ENCODE results near the gene FANCC.
A peak's percentile ranks its signal among the peaks of the same experiment; 100 is the strongest.

Gene FANCC

DNA sequence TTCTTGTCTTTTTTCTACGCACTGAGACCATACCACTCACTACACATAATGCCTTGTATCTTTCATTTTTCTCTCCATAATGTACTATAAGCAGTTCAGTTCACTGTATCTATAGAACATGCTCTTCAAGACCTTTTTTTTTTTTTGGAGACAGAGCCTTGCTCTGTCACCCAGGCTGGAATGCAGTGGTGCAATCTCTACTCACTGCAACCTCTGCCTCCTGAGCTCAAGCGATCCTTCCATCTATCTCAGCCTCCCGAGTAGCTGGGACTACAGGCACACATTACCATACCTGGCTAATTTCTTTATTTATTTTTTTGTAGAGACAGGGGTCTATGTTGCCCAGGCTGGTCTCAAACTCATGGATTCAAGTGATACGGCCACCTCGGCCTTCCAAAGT, 208.7 kb downstream of the FANCC start:
- no peak for DNase-seq (ENCODE audit: low spot score)
- no peak overlapping the region for H3K27ac ChIP-seq
- ChIA-PET POLR2A (ENCODE audit: low non-redundant PET) (no interaction called here), CTCF (no interaction called here)
- TF ChIP-seq, protein P1, sequence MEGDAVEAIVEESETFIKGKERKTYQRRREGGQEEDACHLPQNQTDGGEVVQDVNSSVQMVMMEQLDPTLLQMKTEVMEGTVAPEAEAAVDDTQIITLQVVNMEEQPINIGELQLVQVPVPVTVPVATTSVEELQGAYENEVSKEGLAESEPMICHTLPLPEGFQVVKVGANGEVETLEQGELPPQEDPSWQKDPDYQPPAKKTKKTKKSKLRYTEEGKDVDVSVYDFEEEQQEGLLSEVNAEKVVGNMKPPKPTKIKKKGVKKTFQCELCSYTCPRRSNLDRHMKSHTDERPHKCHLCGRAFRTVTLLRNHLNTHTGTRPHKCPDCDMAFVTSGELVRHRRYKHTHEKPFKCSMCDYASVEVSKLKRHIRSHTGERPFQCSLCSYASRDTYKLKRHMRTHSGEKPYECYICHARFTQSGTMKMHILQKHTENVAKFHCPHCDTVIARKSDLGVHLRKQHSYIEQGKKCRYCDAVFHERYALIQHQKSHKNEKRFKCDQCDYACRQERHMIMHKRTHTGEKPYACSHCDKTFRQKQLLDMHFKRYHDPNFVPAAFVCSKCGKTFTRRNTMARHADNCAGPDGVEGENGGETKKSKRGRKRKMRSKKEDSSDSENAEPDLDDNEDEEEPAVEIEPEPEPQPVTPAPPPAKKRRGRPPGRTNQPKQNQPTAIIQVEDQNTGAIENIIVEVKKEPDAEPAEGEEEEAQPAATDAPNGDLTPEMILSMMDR (conservative IDR thresholded peaks at IDR 0.05; ENCODE audit: low read depth), result no peak

DNA sequence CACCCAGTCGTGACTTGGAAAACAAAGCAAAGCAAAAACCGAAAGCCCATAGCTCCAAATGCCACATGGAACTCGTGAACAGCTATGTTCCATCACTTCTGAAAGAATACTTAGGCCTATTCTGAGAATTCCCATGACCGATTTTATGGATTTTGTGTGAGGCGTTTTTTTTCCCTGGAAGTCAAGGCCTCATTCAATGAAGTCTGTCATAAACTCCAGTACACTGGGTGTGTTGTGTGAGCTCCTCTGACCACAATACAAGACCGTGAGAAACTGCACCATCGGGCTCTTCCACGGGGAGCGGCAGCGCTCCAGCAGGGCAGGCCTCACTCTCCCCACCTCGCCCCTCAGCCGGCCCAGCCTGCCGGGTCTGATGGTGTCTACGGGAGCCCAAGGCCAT, 209.5 kb downstream of the FANCC start:
- no peak for DNase-seq (ENCODE audit: low spot score)
- peak overlapping the region; percentile 38 for H3K27ac ChIP-seq
- POLR2A ChIA-PET (ENCODE audit: low non-redundant PET), result no interaction called here
- TF ChIP-seq, protein P1 (conservative IDR thresholded peaks at IDR 0.05; ENCODE audit: low read depth), result no peak
- CTCF ChIA-PET, result interaction anchor here (1.6 kb wide), 1 partner anchor 20 kb away, joined by 5 read pairs; no protein-coding TSS in a partner anchor

DNA sequence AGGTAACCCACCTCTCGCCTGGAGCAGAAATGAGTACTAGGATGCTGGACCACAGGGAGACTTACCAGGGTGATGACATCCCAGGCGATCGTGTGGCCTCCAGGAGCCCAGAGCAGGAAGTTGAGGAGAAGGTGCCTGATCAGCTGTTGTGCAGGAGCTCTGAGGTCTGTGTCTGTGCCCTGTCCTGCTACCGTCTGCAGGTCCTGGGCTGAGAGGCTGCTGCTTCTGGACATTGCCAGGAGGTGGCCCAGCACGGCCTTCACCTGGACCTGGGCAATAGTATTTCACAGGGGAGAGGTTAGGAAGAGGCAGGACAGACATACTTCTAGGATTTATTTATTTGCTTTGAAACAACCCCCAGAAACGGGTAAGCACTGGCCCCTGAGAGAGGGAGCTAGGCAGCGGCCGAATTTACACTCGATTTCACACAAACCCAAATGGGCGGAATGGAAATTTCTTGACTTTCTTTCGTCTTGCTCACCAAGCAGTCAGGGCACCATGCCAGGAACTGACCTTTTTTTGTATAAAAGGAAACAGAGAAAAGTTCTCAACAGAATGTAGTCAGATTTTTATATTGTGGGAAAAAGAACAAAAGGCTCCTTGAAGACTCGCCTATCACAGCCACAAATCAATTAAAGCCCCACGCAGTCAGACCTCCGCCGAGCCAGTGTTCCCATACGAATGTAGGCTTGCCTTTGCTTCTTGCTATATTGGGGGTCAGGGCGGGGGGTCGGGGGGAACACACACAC, 210.3 kb downstream of the FANCC start:
- TF ChIP-seq, protein P1 (conservative IDR thresholded peaks at IDR 0.05; ENCODE audit: low read depth), result no peak
- DNase-seq (ENCODE audit: low spot score), result no peak
- peak overlapping the region; percentile 49 for H3K27ac ChIP-seq
- POLR2A ChIA-PET (ENCODE audit: low non-redundant PET), result no interaction called here
- CTCF ChIA-PET, result interaction anchor here (0.5 to 1.6 kb wide), 2 partner anchors 20 to 80 kb away, joined by 4 to 5 read pairs; no protein-coding TSS in a partner anchor

DNA sequence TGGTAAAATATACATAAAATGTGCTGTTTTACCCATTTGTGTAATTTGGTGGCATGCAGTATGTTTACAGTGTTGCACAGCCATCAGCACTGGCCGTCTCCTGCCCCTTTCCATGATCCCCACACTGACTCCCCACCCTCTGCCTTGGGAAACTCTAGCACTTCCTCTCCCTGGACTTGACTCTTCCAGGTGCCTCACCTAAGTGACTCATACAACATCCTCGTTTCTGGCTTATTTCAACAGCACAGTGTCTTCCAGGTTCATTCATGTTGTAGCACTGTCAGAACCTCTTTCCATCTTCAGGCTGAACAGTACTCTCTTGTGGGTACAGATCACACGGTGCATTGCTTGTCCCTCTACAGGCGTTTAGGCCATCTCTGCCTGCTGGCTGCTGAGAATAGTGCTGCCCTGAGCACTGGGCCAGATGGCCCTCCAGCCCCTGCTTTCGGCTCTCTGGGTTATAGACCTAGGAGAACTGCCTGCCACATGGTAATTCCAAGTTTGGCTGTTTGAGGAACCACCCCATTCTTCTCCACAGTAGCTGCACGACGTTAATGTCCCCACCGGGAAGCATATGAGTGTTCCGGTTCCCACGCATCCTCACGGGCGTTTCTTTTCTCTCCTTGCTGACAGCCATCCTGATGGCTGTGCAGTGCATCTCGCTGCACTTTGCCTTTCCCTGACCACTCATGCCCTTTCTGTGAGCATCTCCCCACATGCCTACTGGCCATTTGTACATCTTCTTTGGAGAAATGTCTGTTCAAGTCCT, 211.8 kb downstream of the FANCC start:
- ChIA-PET CTCF (interaction anchor here (0.7 kb wide), 1 partner anchor 12 kb away, joined by 3 read pairs; no protein-coding TSS in a partner anchor), POLR2A (ENCODE audit: low non-redundant PET) (no interaction called here)
- peak overlapping the region; percentile 98 for H3K27ac ChIP-seq
- TF ChIP-seq, protein P1 (conservative IDR thresholded peaks at IDR 0.05; ENCODE audit: low read depth), result no peak
- DNase-seq (ENCODE audit: low spot score), result peak; percentile 87

DNA sequence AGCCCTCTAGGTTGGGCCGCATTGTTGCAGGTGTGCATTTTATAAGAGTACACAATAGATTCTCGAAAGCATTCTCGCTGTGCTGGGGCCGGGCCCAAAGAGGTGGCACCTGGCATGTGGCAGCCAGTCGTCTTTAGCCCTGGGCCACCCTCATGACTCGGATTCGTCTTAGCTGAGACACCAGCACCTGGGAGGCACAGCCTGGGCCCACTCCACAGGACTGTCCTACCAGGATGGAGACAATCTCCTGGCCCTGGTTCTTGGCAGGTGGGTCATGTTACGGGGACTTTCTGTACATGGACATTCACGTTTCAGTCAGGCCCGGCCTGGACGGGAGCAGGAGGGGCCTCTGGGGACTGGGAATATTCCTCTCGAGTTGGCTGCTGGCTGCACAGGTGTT, 212.5 kb downstream of the FANCC start:
- CTCF ChIA-PET, result interaction anchor here (0.7 kb wide), 1 partner anchor 12 kb away, joined by 3 read pairs; no protein-coding TSS in a partner anchor

DNA sequence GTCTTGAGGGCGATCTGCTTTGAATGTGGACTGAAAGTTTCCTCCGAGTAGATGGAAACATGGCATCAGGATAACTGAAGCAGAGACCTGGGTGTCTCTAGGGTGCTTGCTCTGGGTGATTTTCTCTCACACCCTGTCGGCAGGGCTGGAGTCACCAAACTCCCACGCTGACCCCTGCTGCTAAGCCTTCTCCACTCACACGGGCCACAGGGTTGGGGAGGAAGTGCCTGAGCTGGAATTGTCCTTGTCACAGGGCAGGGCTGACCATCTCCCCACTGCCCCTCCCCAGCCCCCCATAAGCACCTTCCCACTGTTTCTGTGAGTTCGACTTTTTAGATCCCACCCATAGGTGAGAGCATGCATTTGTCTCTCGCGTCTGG, 212.9 kb downstream of the FANCC start:
- ChIA-PET CTCF (interaction anchor here (0.7 kb wide), 1 partner anchor 13 kb away, joined by 3 read pairs; no protein-coding TSS in a partner anchor), POLR2A (ENCODE audit: low non-redundant PET) (no interaction called here)
- DNase-seq (ENCODE audit: low spot score), result no peak
- peak overlapping the region; percentile 98 for H3K27ac ChIP-seq
- TF ChIP-seq, protein P1 (conservative IDR thresholded peaks at IDR 0.05; ENCODE audit: low read depth), result no peak

More for the DNA sequence above, 212.5 kb downstream of the FANCC start:
- POLR2A ChIA-PET (ENCODE audit: low non-redundant PET), result no interaction called here
- peak overlapping the region; percentile 98 for H3K27ac ChIP-seq
- DNase-seq (ENCODE audit: low spot score), result no peak
- TF ChIP-seq, protein P1 (conservative IDR thresholded peaks at IDR 0.05; ENCODE audit: low read depth), result no peak

Measured in RWPE1 (cell line).